H1 (cell line): ENCODE data around the gene TPPP3. TPM values are rescaled to one million over a fixed set of nuclear protein-coding genes. Genes with fewer than 3 reads are reported as not detected.

ENCODE experiments used
- BCL11A ChIP-seq, 2 experiments: IDR thresholded peaks; one replicate each; pipeline ENCODE4 v1.6.1; 2011; ENCODE audit warnings: low read depth in 2 of 2, low read length in 2 of 2, mild to moderate bottlenecking in 2 of 2
- BRCA1 ChIP-seq: IDR thresholded peaks from 2 replicates; pipeline ENCODE4 v1.6.1; 2012; ENCODE audit warnings: low read depth, low read length, improper control_type of control experiment
- CBX5 ChIP-seq: fragments of 300-800, 300-1000 bp; sonication (generic); IDR thresholded peaks from 2 replicates; pipeline ENCODE4 v1.7.1; 2016; ENCODE audit warnings: antibody characterized with exemption, low read length, low read depth
- CBX8 ChIP-seq: fragments of 300-800, 300-1000 bp; sonication (generic); IDR thresholded peaks from 2 replicates; pipeline ENCODE4 v1.7.1; 2016; ENCODE audit warnings: low read depth, low read length, borderline replicate concordance
- CREB1 ChIP-seq: IDR thresholded peaks from 2 replicates; pipeline ENCODE4 v1.6.1; 2012; ENCODE audit warnings: inconsistent platforms
- E2F6 ChIP-seq: IDR thresholded peaks from 2 replicates; pipeline ENCODE4 v1.6.1; 2012; ENCODE audit warnings: inconsistent platforms
- FOSL1 ChIP-seq: IDR thresholded peaks from 2 replicates; pipeline ENCODE4 v1.6.1; 2011; ENCODE audit warnings: mild to moderate bottlenecking, low read depth, low read length, moderate library complexity; ENCODE audit not compliant: insufficient read depth
- GABPA ChIP-seq: IDR thresholded peaks from 2 replicates; pipeline ENCODE4 v1.6.1; 2011; ENCODE audit warnings: mild to moderate bottlenecking, low read length, moderate library complexity, borderline replicate concordance; ENCODE audit not compliant: insufficient read depth
- NANOG ChIP-seq: IDR thresholded peaks from 2 replicates; pipeline ENCODE4 v1.6.1; 2011; ENCODE audit warnings: low read length, low read depth, mild to moderate bottlenecking, inconsistent platforms; ENCODE audit not compliant: insufficient read depth, poor library complexity, severe bottlenecking
- RXRA ChIP-seq: IDR thresholded peaks from 2 replicates; pipeline ENCODE4 v1.6.1; 2011; ENCODE audit warnings: low read depth, mild to moderate bottlenecking, low read length, moderate library complexity; ENCODE audit not compliant: insufficient read depth
- ZNF274 ChIP-seq: IDR thresholded peaks from 2 replicates; pipeline ENCODE4 v1.7.0; 2012; ENCODE audit warnings: low read length, borderline replicate concordance; ENCODE audit errors: extremely low read depth
- polyA plus RNA-seq, 7 experiments: library from polyadenylated mRNA; depleted of rRNA in 3 of 7; stranded (reverse) in 5 of 7; unstranded in 2 of 7; fragments of >200 nt in 5 of 7; fragments of 200-250 nt in 2 of 7; gene quantifications; 1 replicate in 5 of 7; 2 replicates in 1 of 7; 4 replicates in 1 of 7; pipeline versions ENCODE4 v1.2.1 to v1.2.3, GENCODE V29; 2011 to 2013; ENCODE audit warnings: missing spikeins in 2 of 7, mixed read lengths in 2 of 7
- total RNA-seq: library from RNA; stranded (reverse); fragmentation: NEBNext Ultra II Directional; extraction: Animal tissue kit (Norgen Biotek cat#: 25700); gene quantifications from 2 replicates; pipeline ENCODE4 v1.2.1, GENCODE V29; 2021
- TF ChIP-seq, protein P1 (sequence below): IDR thresholded peaks from 2 replicates; pipeline ENCODE4 v1.6.1; 2011; ENCODE audit warnings: low read length, improper control_type of control experiment

TPPP3 gene
- total and polyA plus RNA-seq, 2 of the 8 experiments (the other 6 are each of a cell fraction or from before 2014, with no cell fraction given) = 0.77 to 1.0 TPM

GRCh38 chr16:67399749-67400704 is 6.7 kb upstream of the TPPP3 start (continued):
- TF ChIP-seq, protein P1, sequence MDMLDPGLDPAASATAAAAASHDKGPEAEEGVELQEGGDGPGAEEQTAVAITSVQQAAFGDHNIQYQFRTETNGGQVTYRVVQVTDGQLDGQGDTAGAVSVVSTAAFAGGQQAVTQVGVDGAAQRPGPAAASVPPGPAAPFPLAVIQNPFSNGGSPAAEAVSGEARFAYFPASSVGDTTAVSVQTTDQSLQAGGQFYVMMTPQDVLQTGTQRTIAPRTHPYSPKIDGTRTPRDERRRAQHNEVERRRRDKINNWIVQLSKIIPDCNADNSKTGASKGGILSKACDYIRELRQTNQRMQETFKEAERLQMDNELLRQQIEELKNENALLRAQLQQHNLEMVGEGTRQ = no peak
- TF ChIP-seq ZNF274 (no peak), NANOG (no peak), FOSL1 (no peak), CREB1 (no peak), CBX8 (no peak), GABPA (no peak), RXRA (no peak), CBX5 (no peak), BRCA1 (no peak), BCL11A (IDR thresholded peaks at IDR 0.05; ENCODE audit: low read depth in 2 of 2, low read length in 2 of 2) (no peak), E2F6 (no peak)
